SK-N-SH treated with all-trans-retinoic acid at 6 μM for 48 hours (cell line): Measurements from ENCODE around the gene SAMD4B.

Experiments used
- ATAC-seq: fragments of 200-7000 bp; cut with Tn5 transposase; 3 replicates; pipeline ENCODE4 v1.9.1; 2020; ENCODE audit warnings: mild to moderate bottlenecking, moderate library complexity
- ARNTL ChIP-seq: fragments of 450-650 bp; formaldehyde crosslinking; IDR thresholded peaks from 2 replicates; pipeline ENCODE4 v1.5.0; 2020; ENCODE audit warnings: low read depth, mild to moderate bottlenecking, moderate library complexity, borderline replicate concordance
- BACH2 ChIP-seq: fragments of 250-450 bp; sonication (Bioruptor Pico); IDR thresholded peaks from 2 replicates; pipeline ENCODE4 v1.9.0; 2021; ENCODE audit warnings: mild to moderate bottlenecking, borderline replicate concordance
- CSDC2 ChIP-seq: fragments of 250-450 bp; sonication (Bioruptor Pico); IDR thresholded peaks from 2 replicates; pipeline ENCODE4 v1.5.0; 2020; ENCODE audit warnings: mild to moderate bottlenecking, moderate library complexity
- ESRRG ChIP-seq: fragments of 250-450 bp; sonication (Bioruptor Pico); IDR thresholded peaks from 2 replicates; pipeline ENCODE4 v1.6.1; 2021; ENCODE audit warnings: mild to moderate bottlenecking
- GLIS3 ChIP-seq: fragments of 250-450 bp; sonication (Bioruptor Pico); IDR thresholded peaks from 2 replicates; pipeline ENCODE4 v1.5.0; 2020; ENCODE audit warnings: mild to moderate bottlenecking, moderate library complexity
- ISL1 ChIP-seq: fragments of 250-450 bp; sonication (Bioruptor Pico); IDR thresholded peaks from 2 replicates; pipeline ENCODE4 v2.1.2; 2022; ENCODE audit warnings: mild to moderate bottlenecking, moderate library complexity
- OSR1 ChIP-seq: fragments of 250-450 bp; sonication (Bioruptor Pico); IDR thresholded peaks from 2 replicates; pipeline ENCODE4 v1.8.0; 2022; ENCODE audit warnings: moderate library complexity, mild to moderate bottlenecking, inconsistent platforms
- PPARA ChIP-seq: fragments of 250-450 bp; sonication (Bioruptor Pico); IDR thresholded peaks from 2 replicates; pipeline ENCODE4 v1.5.0; 2020; ENCODE audit warnings: mild to moderate bottlenecking, borderline replicate concordance
- RARB ChIP-seq: fragments of 250-450 bp; sonication (Bioruptor Pico); IDR thresholded peaks from 2 replicates; pipeline ENCODE4 v1.8.0; 2021; ENCODE audit warnings: mild to moderate bottlenecking, moderate library complexity
- SNAI2 ChIP-seq: fragments of 250-450 bp; sonication (Bioruptor Pico); IDR thresholded peaks from 2 replicates; pipeline ENCODE4 v1.5.0; 2020; ENCODE audit warnings: mild to moderate bottlenecking, moderate library complexity
- TCF4 ChIP-seq: fragments of 250-450 bp; sonication (Bioruptor Pico); IDR thresholded peaks from 2 replicates; pipeline ENCODE4 v1.8.0; 2021; ENCODE audit warnings: mild to moderate bottlenecking, moderate library complexity, borderline replicate concordance
- TOX ChIP-seq: fragments of 250-450 bp; sonication (Bioruptor Pico); IDR thresholded peaks from 2 replicates; pipeline ENCODE4 v1.8.0; 2021; ENCODE audit warnings: mild to moderate bottlenecking, moderate library complexity, borderline replicate concordance
- ZFP3 ChIP-seq: fragments of 250-450 bp; sonication (Bioruptor Pico); IDR thresholded peaks from 2 replicates; pipeline ENCODE4 v1.5.0; 2020; ENCODE audit warnings: mild to moderate bottlenecking, moderate library complexity
- ZFP30 ChIP-seq: fragments of 450-650 bp; formaldehyde crosslinking; IDR thresholded peaks from 2 replicates; pipeline ENCODE4 v1.5.0; 2022; ENCODE audit warnings: mild to moderate bottlenecking, moderate library complexity
- ZNF565 ChIP-seq: fragments of 450-650 bp; formaldehyde crosslinking; conservative IDR thresholded peaks from 2 replicates; pipeline ENCODE4 v1.5.0; 2020; ENCODE audit warnings: low read depth, mild to moderate bottlenecking, moderate library complexity
- ZNF70 ChIP-seq: fragments of 450-650 bp; formaldehyde crosslinking; IDR thresholded peaks from 2 replicates; pipeline ENCODE4 v1.5.0; 2020; ENCODE audit warnings: mild to moderate bottlenecking, moderate library complexity
- ZNF8 ChIP-seq: fragments of 450-650 bp; formaldehyde crosslinking; IDR thresholded peaks from 2 replicates; pipeline ENCODE4 v1.5.0; 2020; ENCODE audit warnings: mild to moderate bottlenecking, moderate library complexity
- TF ChIP-seq, protein P1 (sequence below): fragments of 250-450 bp; sonication (Bioruptor Pico); IDR thresholded peaks from 2 replicates; pipeline ENCODE4 v1.5.0; 2020; ENCODE audit warnings: mild to moderate bottlenecking, moderate library complexity
- TF ChIP-seq, protein P2 (sequence below): fragments of 250-450 bp; sonication (Bioruptor Pico); IDR thresholded peaks from 2 replicates; pipeline ENCODE4 v1.8.0; 2021; ENCODE audit warnings: low read depth, mild to moderate bottlenecking, moderate library complexity, borderline replicate concordance
- TF ChIP-seq, protein P3 (sequence below): fragments of 250-450 bp; sonication (Bioruptor Pico); IDR thresholded peaks from 2 replicates; pipeline ENCODE4 v1.5.1; 2021; ENCODE audit warnings: mild to moderate bottlenecking, moderate library complexity
- TF ChIP-seq, protein P4 (sequence below): fragments of 250-450 bp; sonication (Bioruptor Pico); IDR thresholded peaks from 2 replicates; pipeline ENCODE4 v1.5.1; 2020; ENCODE audit warnings: low read depth, mild to moderate bottlenecking, moderate library complexity
- TF ChIP-seq, protein P5 (sequence below): fragments of 250-450 bp; sonication (Bioruptor Pico); IDR thresholded peaks from 2 replicates; pipeline ENCODE4 v1.8.0; 2020; ENCODE audit warnings: mild to moderate bottlenecking, moderate library complexity, borderline replicate concordance

SAMD4B gene

DNA sequence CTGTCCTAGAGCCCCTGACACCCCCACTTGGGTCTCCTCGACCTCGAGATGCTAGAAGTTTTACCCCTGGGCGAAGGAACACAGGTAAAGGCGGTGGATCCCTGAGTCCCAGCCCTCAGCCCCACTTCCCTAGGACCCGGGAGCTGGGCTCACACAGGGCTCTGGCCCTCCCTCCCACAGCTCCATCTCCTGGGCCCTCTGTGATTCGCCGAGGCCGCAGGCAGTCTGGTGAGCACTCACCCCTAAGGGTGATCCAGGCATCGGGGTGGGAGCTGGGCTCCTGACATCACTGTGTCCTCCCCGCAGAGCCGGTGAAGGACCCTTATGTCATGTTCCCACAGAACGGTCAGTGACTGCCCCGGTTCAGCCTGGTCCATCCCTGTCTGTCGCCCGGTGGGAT, 78.5 kb downstream of the SAMD4B start (continued):
- TF ChIP-seq, protein P1, sequence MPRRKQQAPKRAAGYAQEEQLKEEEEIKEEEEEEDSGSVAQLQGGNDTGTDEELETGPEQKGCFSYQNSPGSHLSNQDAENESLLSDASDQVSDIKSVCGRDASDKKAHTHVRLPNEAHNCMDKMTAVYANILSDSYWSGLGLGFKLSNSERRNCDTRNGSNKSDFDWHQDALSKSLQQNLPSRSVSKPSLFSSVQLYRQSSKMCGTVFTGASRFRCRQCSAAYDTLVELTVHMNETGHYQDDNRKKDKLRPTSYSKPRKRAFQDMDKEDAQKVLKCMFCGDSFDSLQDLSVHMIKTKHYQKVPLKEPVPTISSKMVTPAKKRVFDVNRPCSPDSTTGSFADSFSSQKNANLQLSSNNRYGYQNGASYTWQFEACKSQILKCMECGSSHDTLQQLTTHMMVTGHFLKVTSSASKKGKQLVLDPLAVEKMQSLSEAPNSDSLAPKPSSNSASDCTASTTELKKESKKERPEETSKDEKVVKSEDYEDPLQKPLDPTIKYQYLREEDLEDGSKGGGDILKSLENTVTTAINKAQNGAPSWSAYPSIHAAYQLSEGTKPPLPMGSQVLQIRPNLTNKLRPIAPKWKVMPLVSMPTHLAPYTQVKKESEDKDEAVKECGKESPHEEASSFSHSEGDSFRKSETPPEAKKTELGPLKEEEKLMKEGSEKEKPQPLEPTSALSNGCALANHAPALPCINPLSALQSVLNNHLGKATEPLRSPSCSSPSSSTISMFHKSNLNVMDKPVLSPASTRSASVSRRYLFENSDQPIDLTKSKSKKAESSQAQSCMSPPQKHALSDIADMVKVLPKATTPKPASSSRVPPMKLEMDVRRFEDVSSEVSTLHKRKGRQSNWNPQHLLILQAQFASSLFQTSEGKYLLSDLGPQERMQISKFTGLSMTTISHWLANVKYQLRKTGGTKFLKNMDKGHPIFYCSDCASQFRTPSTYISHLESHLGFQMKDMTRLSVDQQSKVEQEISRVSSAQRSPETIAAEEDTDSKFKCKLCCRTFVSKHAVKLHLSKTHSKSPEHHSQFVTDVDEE (CRISPR knock-in tag) = no peak
- no peak for TF ChIP-seq ARNTL (CRISPR knock-in tag)

DNA sequence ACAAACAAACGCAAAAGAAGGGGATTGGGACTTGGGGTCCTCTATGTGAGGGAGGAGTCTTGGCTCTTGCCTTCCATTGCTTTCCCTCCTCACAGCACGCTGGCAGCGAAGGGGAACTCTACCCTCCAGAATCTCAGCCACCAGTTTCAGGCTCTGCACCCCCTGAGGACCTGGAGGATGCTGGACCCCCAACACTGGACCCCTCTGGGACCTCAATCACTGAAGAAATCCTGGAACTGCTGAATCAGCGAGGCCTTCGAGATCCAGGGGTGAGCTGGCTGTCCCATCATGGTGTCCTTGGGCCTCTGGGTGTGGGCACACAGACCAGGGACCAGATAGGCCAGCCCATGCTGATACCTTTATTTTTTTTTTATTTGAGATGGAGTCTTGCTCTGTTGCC, 79.8 kb downstream of the SAMD4B start:
- TF ChIP-seq TOX (CRISPR knock-in tag) (no peak), ZNF565 (CRISPR knock-in tag) (no peak), ZNF8 (no peak)
- TF ChIP-seq, protein P2, sequence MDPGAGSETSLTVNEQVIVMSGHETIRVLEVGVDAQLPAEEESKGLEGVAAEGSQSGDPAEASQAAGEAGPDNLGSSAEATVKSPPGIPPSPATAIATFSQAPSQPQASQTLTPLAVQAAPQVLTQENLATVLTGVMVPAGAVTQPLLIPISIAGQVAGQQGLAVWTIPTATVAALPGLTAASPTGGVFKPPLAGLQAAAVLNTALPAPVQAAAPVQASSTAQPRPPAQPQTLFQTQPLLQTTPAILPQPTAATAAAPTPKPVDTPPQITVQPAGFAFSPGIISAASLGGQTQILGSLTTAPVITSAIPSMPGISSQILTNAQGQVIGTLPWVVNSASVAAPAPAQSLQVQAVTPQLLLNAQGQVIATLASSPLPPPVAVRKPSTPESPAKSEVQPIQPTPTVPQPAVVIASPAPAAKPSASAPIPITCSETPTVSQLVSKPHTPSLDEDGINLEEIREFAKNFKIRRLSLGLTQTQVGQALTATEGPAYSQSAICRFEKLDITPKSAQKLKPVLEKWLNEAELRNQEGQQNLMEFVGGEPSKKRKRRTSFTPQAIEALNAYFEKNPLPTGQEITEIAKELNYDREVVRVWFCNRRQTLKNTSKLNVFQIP (CRISPR knock-in tag) = no peak
- ATAC-seq = no peak

DNA sequence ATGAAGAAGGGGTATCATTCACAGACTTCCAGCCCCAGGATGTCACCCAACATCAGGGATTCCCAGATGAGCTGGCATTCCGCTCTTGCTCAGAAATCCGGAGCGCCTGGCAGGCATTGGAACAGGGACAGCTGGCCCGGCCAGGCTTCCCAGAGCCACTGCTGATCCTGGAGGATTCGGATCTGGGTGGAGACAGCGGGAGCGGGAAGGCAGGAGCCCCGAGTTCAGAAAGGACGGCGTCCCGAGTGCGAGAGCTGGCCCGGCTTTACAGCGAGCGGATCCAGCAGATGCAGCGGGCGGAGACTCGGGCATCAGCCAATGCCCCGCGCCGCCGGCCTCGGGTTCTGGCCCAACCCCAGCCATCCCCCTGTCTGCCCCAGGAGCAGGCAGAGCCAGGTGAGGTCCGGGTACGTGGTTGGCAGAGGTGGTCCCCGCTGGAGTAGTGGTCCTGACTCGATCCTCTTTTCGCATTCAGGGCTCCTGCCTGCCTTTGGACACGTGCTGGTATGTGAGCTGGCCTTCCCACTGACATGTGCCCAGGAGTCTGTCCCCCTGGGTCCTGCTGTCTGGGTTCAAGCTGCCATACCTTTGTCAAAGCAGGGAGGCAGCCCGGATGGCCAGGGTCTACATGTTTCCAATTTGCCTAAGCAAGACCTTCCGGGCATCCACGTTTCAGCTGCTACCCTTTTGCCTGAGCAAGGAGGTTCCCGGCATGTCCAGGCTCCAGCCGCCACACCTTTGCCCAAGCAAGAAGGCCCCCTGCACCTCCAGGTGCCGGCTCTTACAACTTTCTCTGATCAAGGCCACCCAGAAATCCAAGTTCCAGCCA, 81.3 kb downstream of the SAMD4B start:
- ATAC-seq = no peak
- TF ChIP-seq ZFP30 (CRISPR knock-in tag) (no peak), ESRRG (CRISPR knock-in tag) (no peak), ARNTL (CRISPR knock-in tag) (no peak), PPARA (no peak), ZFP3 (CRISPR knock-in tag) (no peak), ZNF8 (no peak), ZNF565 (CRISPR knock-in tag) (no peak), ISL1 (CRISPR knock-in tag) (no peak)
- TF ChIP-seq, protein P3, sequence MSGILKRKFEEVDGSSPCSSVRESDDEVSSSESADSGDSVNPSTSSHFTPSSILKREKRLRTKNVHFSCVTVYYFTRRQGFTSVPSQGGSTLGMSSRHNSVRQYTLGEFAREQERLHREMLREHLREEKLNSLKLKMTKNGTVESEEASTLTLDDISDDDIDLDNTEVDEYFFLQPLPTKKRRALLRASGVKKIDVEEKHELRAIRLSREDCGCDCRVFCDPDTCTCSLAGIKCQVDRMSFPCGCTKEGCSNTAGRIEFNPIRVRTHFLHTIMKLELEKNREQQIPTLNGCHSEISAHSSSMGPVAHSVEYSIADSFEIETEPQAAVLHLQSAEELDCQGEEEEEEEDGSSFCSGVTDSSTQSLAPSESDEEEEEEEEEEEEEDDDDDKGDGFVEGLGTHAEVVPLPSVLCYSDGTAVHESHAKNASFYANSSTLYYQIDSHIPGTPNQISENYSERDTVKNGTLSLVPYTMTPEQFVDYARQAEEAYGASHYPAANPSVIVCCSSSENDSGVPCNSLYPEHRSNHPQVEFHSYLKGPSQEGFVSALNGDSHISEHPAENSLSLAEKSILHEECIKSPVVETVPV = no peak
- TF ChIP-seq, protein P4, sequence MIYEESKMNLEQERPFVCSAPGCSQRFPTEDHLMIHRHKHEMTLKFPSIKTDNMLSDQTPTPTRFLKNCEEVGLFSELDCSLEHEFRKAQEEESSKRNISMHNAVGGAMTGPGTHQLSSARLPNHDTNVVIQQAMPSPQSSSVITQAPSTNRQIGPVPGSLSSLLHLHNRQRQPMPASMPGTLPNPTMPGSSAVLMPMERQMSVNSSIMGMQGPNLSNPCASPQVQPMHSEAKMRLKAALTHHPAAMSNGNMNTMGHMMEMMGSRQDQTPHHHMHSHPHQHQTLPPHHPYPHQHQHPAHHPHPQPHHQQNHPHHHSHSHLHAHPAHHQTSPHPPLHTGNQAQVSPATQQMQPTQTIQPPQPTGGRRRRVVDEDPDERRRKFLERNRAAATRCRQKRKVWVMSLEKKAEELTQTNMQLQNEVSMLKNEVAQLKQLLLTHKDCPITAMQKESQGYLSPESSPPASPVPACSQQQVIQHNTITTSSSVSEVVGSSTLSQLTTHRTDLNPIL = no peak

DNA sequence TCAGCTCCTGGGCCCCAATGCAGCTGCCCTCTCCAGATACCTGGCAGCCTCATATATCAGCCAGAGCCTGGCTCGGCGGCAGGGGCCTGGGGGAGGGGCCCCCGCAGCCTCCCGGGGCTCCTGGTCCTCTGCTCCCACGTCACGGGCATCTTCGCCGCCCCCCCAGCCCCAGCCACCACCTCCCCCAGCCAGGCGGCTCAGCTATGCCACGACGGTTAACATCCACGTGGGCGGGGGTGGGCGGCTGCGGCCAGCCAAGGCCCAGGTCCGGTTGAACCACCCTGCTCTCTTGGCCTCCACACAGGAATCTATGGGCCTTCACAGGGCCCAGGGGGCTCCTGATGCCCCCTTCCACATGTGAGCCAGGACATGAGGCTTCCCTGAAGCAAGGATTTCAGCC, 82.7 kb downstream of the SAMD4B start:
- no peak for ATAC-seq
- TF ChIP-seq, protein P4 = no peak
- TF ChIP-seq RARB (no peak), ZFP3 (CRISPR knock-in tag) (no peak), ZNF70 (CRISPR knock-in tag) (no peak), ZNF565 (CRISPR knock-in tag) (no peak), SNAI2 (CRISPR knock-in tag) (no peak), TCF4 (no peak), CSDC2 (CRISPR knock-in tag) (no peak), GLIS3 (CRISPR knock-in tag) (no peak), OSR1 (CRISPR knock-in tag) (no peak), TOX (CRISPR knock-in tag) (no peak), ZNF8 (no peak), BACH2 (no peak)
- TF ChIP-seq, protein P5, sequence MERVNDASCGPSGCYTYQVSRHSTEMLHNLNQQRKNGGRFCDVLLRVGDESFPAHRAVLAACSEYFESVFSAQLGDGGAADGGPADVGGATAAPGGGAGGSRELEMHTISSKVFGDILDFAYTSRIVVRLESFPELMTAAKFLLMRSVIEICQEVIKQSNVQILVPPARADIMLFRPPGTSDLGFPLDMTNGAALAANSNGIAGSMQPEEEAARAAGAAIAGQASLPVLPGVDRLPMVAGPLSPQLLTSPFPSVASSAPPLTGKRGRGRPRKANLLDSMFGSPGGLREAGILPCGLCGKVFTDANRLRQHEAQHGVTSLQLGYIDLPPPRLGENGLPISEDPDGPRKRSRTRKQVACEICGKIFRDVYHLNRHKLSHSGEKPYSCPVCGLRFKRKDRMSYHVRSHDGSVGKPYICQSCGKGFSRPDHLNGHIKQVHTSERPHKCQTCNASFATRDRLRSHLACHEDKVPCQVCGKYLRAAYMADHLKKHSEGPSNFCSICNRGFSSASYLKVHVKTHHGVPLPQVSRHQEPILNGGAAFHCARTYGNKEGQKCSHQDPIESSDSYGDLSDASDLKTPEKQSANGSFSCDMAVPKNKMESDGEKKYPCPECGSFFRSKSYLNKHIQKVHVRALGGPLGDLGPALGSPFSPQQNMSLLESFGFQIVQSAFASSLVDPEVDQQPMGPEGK (CRISPR knock-in tag) = no peak
- TF ChIP-seq, protein P2 (CRISPR knock-in tag) = no peak
- TF ChIP-seq, protein P3 = no peak
